IPS DF 4.7 (cell line): ENCODE data around the gene WDPCP.
"Not testable (repeated sequence)": the region's sequence is repeated elsewhere in the genome, so short reads cannot be mapped to it uniquely, and the experiment has no call there.

ENCODE experiments used
- DNase-seq: peaks from one replicate; pipeline ENCODE4 v3.0.0-alpha.2; 2013; ENCODE audit warnings: low spot score; ENCODE audit errors: extremely low read depth

The WDPCP gene

DNA sequence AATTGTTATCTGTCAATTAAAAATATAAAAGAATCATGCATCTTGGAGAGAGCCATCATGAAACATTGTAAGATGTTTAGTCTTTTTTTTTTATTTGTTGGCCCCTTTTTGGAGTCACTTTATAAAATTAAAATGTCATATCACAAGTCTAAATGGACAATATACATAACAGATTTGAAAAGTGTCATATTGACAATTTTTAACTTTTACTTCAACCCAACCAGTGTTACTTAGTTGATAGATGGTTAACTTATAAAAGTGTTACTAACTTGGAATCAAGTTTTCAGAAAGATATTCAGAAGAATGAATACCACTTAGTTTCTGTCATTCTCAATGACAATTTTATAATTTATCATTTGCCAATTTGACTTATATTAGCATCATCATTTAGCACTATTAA, 319.3 kb downstream of the WDPCP start:
- DNase-seq, result no peak

DNA sequence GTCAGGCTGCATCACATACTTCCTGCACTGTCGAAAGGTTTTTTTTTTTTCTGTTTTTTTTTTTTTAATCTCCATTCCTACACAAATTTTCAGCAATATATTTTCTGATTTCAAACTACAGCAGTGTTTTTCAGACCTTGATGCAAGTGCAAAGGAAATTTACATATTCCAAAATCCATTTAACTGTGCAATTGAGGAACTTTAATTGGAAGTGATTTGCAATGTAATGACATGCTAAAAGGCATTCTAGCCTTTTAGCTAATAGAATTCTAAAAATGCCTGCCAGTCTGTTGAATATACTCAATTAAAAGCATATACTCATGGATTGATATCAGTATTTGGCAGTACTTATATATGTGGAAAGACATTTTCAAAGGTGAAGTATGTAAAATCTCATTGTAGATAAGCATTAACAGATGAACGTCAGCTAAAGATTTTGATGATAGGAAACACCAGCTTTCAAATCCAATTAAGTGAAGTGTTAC, 327.1 kb downstream of the WDPCP start:
- DNase-seq, result no peak

DNA sequence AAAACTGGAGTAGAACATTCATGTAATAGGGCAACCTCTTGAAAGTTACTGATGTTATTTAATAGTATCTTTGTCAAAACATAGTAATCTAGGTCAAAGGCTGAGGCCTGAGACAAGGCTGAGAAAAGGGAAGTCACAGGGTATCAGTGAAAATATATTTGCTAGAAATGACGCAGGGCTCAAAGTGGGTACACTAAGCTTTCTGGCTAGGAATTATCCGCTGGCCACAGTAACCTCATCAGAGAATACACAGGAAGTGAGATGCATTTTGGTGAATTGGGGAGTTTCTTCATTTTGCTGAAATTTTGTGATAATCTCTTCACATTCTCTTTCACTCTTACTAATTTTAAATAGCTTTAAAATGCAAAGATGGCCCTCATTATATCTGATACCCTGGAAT, 330.8 kb downstream of the WDPCP start:
- DNase-seq, result no peak

DNA sequence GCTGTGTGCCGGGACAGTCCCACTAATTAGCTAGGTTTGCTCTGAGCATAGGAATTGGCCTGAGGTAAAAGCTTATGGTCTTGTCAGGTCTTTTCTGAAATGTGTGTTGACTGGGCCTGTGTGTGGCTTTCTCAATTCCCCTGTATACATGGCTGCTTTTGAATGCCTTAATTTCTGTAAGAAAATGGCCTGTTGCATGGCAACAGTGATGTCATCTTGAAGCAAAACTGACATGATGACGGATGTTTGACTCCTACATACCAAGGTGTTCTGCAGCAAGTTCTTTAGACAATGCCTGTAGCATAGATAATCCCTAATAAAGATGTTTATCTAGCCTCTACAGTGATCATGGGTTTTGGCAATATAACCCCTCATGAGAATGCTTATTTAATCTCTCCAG, 339.1 kb downstream of the WDPCP start:
- no peak for DNase-seq

DNA sequence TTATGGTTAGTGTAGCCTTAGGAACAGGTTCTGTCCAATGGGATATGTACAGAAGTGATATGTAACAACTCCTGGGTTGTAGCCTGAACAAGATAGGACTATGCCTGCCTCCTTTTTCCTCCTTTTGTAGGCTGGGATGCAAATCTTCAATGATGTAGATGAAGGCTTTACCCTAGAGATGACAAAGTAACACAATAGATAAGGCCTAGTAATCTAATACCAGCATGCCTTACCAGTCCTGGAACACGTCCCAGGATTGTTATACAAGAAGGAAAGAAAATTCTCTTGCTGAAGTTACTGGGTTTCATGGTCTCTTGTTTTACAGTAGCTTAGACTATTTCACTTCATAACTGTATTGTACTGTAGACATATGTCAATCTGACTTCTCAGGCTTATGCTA, 345.5 kb downstream of the WDPCP start:
- DNase-seq, result no peak

DNA sequence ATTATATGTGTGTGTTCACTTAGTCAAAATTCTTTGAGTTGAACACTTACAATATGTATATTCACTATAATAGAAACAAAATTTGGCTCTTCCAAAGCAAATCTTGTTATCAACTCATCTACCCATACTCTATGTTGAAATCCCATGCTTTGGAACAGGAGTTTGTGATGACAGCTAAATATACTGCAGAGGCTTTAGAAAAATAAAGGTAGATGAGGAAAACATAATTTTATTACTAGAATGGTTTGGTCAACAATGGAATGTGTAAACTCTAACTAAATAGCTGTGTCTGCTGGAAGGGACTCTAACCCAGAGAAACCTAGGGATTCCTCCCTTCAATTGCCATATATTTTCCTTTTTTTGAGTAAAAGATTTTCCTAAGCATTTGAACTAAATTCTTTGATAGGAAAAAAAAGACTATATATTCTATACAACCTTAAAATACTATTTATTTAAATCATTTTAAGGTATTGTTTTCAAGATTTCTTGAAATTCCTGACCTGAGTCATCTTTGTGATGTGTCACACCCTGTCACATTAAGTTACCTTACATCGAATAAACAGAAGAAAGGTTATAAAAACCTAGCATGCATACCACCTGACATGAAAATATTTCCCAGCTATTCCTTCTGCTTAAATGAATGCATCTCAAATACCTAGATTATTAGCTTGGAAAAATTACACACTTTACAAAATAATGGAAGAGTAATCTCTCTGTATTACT, 362.2 kb downstream of the WDPCP start:
- no peak for DNase-seq

DNA sequence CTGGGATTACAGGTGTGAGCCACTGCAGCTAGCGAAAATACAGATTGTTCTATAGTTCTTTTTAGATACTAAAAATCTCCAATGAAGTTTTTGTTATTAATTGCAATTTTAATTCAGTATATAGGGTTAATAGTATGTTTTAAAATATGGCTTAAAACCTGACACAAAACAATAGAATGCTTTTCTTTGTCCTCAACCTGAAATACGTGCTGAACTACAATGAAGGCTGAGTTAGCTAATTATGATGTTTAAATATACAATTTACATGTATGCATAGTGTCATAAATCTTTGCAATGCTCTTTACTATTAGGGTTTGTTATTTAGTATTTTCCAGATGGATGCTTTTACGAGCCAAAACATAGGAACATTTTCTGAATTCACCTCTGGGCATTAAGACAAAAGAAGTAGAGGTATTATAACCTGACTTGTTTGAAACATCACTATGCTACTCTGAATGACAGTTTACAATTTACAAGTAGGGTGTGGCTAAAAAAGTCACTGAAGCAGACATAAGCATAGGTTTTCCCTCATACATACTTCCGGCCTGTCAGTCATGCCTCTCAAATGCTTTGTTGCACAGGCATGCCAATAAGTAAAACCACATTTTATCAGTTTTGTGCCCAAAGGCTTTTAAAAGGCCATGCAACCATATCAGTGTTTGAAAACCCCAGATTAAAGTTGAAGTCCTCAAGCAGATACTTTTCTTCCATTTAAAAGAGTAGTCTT, 369.3 kb downstream of the WDPCP start:
- DNase-seq, result no peak

DNA sequence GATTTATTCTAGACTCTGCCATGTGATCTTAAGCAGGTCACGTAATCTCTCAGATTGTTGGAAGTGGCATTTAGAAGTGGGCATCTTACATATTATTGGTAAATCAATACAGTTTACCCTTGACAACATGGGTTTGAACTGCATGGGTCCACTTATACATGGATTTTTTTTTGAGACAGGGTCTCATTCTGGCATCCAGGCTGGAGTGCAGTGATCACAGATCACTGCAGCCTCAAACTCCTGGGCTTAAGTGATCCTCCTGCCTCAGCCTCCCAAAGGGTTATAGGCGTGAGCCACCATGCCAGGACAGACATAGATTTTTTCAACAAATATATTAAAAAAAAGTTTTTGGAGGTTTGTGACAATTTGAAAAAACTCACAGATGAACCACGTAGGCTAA, 393.0 kb downstream of the WDPCP start:
- no peak for DNase-seq

DNA sequence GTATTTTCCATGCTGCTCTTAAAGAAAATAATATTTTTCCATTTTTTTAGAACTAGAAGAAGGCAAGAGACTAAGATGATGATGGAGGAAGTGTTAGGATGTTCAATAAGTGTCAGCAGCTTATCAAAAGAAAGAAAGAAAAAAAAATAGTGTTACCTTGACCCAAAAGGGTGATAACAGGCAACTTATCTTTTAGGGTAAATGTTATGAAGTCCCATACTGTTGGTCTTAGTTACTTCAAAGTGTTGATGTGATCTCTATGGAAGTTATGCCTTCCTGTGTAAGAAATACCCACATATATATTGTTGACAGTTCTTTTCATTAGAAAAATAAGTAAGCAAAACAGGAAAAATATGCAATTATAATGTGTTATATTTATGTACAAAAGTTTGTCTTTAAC, 394.1 kb downstream of the WDPCP start:
- no peak for DNase-seq

DNA sequence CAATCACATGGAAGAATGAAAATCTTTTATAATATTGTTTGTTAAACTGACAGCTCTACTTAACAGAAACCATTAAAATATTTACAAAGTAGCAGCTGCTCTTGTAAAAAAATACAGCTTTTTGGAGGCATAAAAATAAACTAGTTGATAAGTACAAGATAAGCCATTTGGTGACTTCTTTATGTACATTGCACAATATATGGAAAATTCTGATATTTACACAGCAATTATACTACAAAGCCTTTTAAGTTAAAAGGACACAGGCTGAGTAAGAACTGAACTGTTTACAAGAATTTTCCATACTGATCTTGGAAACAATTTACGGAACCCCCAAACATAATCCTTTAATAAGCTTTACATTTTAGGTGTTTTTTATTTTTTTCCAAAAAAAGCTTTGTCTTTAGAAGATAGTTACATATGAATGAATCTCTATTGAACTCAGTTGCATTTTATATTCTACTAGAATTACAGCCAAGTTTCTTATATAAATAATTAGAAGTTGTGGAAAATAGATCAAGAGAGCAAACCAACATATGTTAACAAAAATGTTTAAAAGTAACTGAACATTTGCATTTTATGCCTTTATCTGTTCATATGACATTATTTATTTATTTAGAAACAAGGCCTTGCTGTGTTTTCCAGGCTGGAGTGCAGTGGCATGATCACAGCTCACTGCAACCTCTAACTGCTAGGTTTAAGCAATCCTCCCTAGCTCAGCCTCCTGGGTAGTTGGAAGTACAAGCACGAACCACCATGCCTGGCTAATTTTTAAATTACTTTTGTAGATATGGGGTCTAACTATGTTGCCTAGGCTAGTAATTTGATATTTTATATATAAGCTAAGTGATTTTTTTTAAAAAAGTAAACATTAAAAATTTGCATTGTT, 395.1 kb downstream of the WDPCP start:
- no peak for DNase-seq

DNA sequence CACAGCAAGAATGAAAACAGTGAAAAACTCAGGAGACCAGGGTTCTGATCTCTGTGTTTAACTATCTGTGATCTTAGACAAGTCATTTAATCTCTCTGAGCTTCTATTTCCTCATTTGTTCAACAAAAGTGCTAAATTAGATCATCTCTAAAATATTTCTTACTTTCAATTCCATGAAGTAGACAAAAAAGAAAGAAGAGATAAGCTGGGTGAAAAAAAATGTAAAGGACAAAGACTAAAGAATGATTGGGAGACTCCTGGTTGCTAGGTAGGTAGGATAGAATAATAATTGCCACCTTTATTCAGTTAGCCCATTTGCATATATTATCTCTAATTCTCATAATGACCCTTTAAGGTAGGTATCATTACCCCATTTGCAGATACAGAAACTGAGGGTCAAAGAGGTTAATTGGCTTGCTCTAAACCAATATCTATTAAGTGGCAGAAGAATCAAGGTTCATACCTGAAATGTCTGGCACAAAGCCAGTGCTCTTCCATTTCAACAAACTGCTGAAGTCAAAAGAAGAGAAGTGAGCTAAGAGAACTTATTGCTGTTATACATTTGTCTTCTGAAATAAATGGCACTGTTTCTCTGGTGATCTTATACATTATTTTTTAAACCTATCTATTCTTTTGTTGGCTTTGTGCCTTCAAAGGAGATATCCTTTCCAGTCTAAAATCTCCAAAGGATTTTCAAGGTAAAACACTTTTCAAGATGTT, 395.9 kb downstream of the WDPCP start:
- no peak for DNase-seq

DNA sequence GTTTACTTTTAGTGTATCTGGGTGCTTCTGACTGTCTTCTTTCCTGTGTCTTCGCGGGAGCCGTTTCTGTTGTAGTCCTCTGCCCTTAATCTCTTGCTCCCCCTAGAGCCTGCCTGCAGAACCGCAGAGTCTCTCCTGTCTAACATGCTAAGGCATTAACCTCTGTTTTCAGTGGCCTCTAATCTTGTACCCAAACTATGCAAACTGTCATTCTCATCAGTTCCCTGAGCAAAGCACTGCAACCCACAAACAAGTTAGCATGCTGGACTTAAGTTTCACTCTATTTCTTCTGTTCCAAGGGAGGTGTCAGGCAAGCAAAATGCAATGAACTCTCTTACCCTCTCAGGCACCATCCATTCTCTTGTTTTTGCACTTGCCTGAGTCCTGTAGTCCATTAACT, 399.3 kb downstream of the WDPCP start:
- peak; percentile 49 for DNase-seq

DNA sequence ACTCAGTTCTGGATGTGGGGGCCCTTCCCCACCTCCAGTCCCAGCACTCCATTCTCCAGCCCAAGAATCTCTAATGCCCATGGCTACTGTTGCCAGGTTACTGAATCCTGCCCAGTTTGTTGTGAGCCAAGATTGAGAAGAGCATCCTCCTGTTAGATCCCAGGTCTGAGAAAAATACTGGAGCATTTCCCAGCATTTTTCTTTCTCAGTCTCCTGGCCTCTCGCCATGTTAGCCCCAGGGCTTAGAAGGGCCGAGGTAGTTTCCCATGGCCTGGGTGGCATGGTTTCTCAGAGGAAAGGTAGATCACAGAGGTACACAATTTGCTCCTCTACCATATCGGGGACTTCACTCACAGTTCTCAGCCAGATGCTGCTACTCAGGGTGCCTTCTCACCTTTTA, 401.9 kb downstream of the WDPCP start:
- no peak for DNase-seq

DNA sequence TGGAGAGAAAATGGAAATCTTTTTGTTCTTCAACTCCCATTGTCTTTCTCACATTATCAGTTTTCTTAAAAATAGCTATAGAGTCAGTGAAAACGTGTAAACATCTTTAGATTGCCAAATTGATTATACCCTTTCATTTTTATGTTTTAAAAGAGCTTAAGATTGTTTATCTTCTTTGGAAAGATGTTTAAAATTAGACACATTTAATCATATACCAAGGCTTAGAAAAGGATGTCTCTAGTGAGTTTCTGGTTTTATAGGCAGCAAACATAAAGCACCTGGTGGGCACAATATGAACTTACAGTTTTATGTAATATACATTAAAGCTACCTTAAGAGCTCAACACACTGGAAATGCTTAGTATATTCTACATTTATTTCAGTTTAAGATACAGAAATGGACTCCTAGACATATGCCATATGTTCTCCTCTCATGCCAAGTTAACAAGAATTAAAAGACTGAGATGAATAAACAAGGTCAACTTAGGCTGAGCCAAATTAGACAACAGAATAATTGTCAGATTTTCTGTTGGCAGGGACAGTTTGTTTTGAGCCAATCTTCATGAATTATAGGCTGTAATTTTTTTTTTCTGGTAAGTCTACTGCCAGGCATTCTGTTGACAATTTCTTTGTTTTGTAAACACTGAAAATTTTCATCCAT, 425.0 kb downstream of the WDPCP start:
- no peak for DNase-seq

DNA sequence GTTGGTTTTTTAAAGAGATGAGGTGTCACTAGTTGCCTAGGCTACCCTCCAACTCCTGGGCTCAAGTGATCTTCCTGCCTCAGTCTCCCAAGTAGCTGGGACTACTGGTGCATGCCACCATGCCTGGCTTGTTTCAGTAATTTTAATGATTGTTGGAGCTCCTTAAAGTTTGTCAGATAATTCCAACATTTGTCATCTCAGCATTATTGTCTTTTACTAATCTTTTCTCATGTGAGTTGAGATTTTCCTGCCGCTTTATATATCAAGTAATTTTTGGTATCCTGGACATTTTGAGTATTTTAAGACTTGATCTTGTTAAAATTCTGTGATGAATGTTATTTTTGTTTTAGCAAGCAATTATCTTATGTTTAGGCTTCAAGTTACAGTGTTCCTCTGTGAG, 429.0 kb downstream of the WDPCP start:
- no peak for DNase-seq

DNA sequence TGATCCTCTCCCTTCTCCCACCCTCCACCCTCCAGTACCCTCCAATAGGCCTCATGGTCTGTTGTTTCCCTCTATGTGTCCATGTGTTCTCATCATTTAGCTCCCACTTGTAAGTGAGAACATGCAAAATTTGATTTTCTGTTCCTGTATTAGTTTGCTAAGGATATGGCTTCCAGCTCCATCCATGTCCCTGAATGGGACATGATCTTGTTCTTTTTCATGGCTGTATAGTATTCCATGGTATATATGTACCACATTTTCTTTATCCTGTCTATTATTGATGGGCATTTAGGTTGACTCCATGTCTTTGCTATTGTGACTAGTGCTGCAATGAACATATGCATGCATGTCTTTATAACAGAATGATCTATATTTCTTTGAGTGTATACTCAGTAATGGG, 451.6 kb downstream of the WDPCP start:
- DNase-seq, result not testable (repeated sequence)

DNA sequence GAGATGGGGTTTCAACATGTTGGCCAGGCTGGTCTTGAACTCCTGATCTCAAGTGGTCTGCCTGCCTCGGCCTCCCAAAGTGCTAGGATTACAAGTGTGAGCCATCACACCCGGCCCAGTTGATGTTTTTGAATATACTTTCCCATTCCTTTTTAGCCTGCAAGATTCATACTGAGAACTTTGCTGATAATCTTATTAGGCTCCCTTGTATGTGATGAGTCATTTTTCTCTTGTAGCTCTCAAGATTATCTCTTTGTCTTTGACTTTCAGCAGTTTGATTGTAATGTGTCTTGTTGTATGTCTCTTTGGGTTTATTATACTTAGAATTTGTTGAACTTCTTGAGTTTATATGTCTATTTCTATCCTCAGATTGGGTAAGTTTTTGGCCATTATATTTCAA, 456.3 kb downstream of the WDPCP start:
- no peak for DNase-seq

DNA sequence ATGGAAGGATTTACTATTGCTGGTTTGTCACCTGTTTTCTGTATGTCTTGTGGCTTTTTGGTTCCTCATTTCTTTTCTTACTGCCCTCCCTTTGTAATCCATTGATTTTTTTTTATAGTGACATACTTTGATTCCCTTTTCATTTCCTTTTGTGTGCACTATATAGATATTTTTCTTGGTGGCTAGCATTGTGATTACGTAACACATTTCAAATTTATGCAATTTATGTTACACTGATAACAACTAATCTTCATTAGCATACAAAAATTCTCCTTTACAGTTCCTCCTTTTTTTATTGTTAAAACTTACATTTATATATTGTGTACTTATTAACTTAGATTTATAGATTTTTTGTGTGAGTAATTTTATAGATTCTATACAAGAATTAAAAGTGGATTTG, 457.1 kb downstream of the WDPCP start:
- DNase-seq, result no peak

DNA sequence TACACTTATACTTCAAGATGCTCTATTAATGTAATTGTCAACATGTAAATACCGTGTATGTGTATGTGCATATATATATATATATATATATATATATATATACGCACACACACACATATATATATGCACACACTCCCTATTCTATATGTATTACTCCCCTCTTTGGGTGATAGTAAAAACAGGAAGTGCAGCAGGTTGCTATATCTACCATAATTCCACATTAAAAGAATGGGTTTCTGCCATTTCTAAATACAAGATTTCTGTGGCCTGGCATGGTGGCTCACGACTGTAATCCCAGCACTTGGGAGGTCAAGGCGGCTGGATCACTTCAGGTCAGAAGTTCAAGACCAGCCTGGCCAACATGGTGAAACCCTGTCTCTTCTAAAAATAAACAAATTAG, 460.7 kb downstream of the WDPCP start:
- no peak for DNase-seq

DNA sequence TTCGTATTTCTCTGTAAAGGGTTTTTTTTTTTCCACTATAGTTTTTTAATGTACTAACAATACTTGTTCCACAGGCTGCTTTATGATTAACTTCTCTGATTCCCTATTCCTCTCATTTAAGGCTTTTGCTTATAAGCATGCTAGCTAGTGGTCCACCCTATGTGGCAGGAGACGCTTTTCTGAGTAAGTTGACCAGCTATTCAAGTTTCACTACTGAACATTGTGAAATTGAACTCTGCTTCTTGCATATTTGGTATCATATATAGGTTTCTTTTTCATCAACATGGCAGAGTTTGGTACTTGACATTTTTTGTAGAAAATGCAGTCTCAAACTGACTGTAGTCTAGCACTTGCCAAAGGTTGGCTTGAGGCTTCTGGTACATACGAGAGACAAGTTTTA, 463.4 kb downstream of the WDPCP start:
- DNase-seq, result no peak

DNA sequence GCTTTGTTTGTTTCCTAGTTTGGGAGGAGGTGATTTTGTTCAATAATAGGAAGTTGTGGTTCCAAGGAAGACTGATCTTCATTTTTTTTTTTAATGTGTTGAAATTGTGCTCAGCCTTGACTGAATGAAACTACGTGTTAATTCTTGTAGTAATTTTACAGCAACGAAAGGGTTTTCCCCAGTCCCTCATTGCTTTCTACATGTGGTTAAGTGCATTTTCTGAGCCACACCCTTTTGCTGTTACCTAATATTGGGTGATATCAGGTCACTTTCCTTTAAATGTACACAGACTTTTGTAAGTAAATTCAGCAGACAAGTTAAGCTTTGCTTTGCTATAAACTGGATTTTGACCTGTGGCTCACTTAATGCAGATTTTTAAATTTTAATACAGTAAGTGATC, 464.1 kb downstream of the WDPCP start:
- no peak for DNase-seq
